ENCODE measurements around the gene KCTD2.
"Not testable (repeated sequence)": the region's sequence is repeated elsewhere in the genome, so short reads cannot be mapped to it uniquely, and the experiment has no call there.

KCTD2 gene

DNA sequence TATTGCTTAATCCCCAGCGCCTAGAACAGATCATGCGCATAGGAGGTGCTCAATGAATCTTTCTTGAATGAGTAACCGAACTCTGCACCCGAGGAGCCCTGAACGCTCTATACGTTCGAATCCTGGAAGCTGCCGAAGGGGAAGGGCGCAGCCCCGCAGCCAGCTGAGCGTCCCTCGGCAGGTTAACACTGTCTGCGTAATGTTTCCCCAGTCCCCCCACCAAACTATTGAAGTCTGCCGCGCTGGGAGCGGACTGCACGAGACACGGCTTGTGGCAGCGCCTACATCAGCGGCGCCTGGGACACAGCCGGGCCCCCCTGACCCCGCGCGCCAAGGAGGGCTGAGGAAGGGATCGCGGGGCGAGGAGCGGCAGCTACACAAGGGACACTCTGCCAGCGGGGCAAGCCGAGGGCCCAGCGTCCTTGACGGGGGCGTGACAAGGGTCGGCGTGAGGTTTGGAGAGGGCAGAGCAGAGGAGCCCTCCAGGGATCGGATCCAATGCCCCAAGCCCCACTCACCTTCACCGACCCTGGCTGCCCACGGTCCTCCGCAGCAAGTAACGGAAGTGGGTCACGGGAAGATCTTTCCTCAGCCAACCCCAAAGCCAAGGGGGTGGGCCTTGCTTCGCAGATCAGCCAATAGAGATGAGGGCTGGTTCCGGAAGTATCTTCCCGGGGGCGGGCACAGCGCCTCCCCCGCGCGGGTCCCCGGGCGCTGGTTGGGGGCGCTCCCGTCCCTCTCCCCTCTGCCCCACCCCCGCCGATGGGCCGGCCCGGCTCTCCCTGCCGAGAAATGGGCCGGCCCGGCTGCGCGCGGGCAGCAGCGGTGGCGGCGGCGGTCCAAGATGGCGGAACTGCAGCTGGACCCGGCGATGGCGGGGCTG is at the start of gene KCTD2, which contains the start of gene ATP5PD:
Gene KCTD2, plus strand, starts transcription at position 819 of the 883 bp plus-strand sequence. Its CDS starts 26 bp downstream, at position 845.
Gene ATP5PD, minus strand, starts transcription at position 563 of the 883 bp plus-strand sequence. CDS start 4,319 bp downstream, outside the sequence.
- DNase-seq, result peak; percentile 95

GRCh38 chr17:74998783-74999182 is 48.2 kb upstream of the KCTD2 start:
- DNase-seq, result no peak

- DNase-seq, result no peak
Observed at GRCh38 chr17:74999523-74999922, 47.5 kb upstream of the KCTD2 start.

GRCh38 chr17:75001915-75002843 is 44.8 kb upstream of the KCTD2 start:
- no peak for DNase-seq

DNA sequence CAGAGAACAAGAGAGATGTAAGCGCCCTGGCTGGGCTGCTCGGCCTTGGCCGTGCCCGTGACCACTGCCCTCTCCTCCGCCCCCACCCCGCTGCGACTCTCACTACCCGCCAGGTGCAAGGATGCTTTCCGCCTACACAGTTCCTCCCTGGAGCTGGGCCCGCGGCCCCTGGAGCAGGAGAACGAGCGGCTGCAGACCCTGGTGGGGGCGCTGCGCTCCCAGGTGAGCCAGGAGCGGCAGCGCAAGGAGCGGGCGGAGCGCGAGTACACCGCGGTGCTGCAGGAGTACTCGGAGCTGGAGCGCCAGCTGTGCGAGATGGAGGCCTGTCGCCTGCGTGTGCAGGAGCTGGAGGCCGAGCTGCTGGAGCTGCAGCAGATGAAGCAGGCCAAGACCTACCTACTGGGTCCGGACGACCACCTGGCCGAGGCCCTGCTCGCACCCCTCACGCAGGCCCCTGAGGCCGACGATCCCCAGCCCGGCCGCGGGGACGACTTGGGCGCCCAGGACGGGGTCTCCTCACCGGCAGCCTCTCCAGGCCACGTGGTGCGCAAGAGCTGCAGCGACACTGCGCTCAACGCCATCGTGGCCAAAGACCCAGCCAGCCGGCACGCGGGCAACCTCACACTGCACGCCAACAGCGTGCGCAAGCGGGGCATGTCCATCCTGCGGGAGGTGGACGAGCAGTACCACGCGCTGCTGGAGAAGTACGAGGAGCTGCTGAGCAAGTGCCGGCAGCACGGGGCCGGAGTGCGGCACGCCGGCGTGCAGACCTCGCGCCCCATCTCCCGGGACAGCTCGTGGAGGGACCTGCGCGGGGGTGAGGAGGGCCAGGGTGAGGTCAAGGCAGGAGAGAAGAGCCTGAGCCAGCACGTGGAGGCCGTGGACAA is 43.7 kb upstream of the KCTD2 start:
- no peak for DNase-seq

DNA sequence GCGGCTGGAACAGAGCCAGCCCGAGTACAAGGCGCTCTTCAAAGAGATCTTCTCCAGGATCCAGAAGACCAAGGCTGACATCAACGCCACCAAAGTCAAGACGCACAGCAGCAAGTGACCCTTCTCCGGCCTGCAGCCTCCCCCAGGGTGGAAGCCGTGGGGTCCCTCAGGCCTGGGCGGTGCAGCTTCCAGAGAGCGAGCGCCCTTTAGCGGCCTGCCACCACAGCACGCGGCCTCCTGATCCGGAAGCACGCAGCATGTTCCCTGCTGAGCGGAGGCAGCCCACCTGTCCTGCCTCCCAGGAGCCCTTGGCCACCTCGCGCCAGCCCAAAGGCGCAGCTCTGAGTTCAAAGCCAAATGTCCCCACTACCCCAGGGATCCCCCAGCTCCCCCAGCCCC is 43.1 kb upstream of the KCTD2 start:
- DNase-seq, result no peak

GRCh38 chr17:75004371-75004770 is 42.7 kb upstream of the KCTD2 start:
- DNase-seq, result no peak

GRCh38 chr17:75005291-75005690 is 41.7 kb upstream of the KCTD2 start:
- DNase-seq, result no peak

GRCh38 chr17:75006084-75006483 is 40.9 kb upstream of the KCTD2 start:
- DNase-seq, result not testable (repeated sequence)

GRCh38 chr17:75006653-75007052 is 40.4 kb upstream of the KCTD2 start:
- DNase-seq, result no peak

DNA sequence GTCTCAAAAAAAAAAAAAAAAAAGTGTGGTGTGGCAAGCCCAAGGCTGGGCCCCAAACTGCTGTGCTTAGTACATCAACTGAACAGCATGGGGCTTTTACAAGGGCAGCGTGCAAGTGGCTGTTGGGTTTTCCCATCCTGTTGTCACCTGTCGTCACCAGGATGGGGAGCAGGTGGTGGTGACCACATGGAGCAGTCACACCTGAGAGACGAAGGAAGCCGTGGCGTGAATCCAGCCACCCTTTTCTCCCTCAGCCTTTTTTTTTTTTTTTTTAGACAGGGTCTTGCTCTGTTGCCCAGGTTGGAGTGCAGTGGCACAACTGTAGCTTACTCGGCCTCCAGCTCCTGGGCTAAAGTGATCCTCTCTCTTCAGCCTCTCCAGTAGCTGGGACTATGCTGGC is 38.7 kb upstream of the KCTD2 start:
- DNase-seq, result no peak

DNA sequence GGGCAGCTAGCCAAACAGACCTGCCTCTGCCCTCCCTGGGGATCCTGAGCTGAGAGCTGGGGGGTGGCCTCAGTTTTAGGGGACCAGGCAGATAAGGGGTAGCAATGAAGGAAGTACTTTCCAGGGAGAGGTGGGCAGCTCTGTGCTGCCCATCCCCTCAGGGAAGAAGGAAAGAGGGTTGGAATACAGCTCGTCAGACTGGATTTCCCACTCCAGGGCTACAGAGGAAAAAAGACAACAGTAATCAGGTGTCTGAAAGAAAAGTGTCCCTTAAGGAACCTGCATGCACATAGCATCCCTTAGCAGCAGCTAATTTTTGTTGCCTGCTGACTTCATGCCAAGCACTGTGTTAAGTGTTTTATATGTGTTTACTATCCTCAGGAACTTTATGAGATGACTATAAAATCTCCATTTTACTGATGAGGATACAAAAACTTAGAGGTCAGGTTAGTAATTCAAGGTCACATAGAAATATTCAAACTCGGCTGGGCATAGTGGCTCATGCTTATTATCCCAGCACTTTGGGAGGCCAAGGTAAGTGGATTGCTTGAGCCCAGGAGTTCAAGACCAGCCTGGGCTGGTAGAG is 37.8 kb upstream of the KCTD2 start:
- DNase-seq, result no peak

- no peak for DNase-seq
Observed at GRCh38 chr17:75010683-75011400, 36.2 kb upstream of the KCTD2 start.

DNA sequence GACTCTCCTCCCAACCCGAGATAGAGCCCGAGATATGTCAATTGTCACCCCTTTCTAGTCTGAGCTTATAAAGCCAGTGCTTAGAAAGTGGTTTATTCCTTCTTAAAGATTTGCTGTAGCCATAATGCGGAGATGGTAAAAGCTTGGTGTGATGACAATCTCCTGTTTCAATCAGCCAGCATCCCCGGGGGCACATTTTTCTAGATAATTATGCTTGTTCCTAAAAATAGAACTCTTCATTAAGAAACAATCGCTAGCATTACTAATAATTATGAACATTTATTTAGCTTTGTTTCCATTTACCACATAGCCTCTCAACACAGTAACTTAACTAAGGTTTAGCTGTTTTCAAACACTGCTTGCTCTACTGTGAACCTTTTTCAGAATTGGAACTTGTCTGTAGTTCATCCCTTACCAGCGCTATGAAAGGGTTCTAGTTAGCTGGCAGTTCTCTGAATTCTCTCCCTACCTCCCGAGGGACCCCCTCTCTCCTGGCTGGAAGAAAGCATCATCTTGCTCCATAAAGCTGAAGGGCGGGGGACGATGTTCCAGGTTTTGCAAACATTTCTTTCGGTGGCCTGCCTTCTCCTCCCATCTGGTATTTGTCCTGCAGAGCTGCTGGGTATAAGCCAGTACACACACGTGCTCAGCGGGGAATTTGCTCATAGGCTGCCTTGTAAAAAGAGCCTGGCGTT is 35.5 kb upstream of the KCTD2 start:
- DNase-seq, result no peak

- DNase-seq, result no peak
Observed at GRCh38 chr17:75012096-75012345, 35.0 kb upstream of the KCTD2 start.

- peak; percentile 89 for DNase-seq
Observed at GRCh38 chr17:75012346-75013091, 34.5 kb upstream of the KCTD2 start, which contains the start of gene MRPL58. Gene MRPL58, plus strand, starts transcription at chr17:75012670. Its CDS starts 17 bp downstream, at chr17:75012687.

DNA sequence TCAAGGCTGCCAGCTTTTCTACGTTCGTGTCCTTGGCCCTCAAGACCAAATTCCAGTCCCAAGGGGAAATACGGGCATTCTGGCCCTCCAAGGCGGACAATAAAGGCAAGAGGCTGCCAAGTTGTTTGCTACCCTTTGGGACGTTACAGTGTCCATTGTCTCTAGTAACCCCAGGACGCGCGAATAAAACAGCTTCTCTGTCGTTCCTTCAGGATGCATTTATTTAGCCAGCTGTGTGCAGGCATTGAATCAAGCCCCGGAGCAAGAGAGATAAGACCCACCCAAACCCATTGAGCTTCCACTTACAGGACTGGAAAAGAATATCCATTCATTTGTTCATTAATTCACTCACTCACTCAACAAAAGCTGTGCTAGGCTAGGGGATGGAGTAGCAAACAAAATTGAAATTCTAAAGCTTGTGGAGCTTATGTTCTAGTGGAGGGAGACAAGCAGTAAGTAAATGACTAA is 33.9 kb upstream of the KCTD2 start:
- no peak for DNase-seq

DNA sequence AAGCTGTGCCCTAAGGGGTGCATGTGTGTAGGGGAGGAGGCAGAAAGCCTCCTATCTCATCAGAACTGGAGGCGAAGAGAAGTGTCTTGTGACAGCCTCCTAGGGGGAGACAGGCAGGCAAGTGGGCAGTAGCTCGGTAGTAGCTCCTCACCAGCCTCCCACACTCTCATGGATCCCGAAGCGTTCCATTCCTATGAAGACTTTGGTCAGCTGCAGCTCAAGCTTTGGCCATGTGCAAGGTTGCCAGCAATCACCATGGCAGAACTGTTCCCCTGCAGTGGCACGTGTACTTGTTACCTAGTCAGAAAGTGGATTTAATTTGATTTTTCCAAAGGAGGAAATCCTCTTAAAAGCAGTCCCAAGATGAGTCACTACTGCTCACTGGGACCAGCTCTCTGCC is 27.9 kb upstream of the KCTD2 start:
- DNase-seq, result no peak

DNA sequence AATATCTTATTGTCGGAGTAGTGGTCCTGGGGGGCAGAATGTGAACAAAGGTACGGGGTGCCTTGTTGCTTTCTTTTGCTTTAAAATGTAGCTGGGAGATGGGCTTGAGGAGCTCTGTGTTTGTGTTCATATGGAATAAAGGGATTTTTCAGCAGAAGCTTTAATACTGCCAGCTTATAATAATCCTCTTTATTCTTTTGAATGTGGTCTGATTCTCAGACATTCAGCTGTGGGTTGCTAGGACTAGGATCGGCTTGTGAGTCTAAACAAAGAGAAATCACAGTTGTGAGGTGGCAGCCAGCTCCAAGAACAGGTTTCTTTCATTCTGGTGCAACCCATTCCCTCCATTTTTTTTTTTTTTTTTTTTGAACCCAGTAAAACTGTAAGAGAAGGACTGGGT is 27.3 kb upstream of the KCTD2 start:
- DNase-seq, result no peak

Measured in activated CD8-positive, alpha-beta memory T cell treated with anti-CD3 and anti-CD28 coated beads, Interleukin-2, amount 50 U/mL, for 48 hours (primary cell).